Stimulated activated CD4-positive, alpha-beta T cell treated with anti-CD3 and anti-CD28 coated beads, TNF-alpha, amount 100 ng/mL, for 24 hours (primary cell): ENCODE measurements around the gene ABCD1.
"Not testable (repeated sequence)": the region's sequence is repeated elsewhere in the genome, so short reads cannot be mapped to it uniquely, and the experiment has no call there.

ENCODE experiments used
- DNase-seq, 3 experiments: peaks; one replicate each; pipeline ENCODE4 v3.0.0-alpha.2; 2020; ENCODE audit warnings: low read depth in 3 of 3

ABCD1 gene

GRCh38 chrX:153709726-153710674, 14.7 kb upstream of the ABCD1 start:
- DNase-seq = no peak

- DNase-seq = no peak
Measured at GRCh38 chrX:153714256-153714655, 10.4 kb upstream of the ABCD1 start.

- no peak for DNase-seq
Measured at GRCh38 chrX:153717445-153717844, 7.2 kb upstream of the ABCD1 start.

- no peak for DNase-seq
Measured at GRCh38 chrX:153719238-153719637, 5.4 kb upstream of the ABCD1 start.

GRCh38 chrX:153719701-153720100, 5.0 kb upstream of the ABCD1 start:
- DNase-seq = no peak

- DNase-seq = no peak
Measured at GRCh38 chrX:153722704-153723350, 1.8 kb upstream of the ABCD1 start.

GRCh38 chrX:153723351-153724251, 1.1 kb upstream of the ABCD1 start:
- peak in 2 of 3 experiments; percentile 39 to 68 for DNase-seq

- no peak for DNase-seq
Measured at GRCh38 chrX:153725039-153725831, 579 bp downstream of the ABCD1 start.

GRCh38 chrX:153725832-153726285, 1.2 kb downstream of the ABCD1 start:
- no peak for DNase-seq

GRCh38 chrX:153726286-153727122, 1.8 kb downstream of the ABCD1 start:
- DNase-seq = no peak

- DNase-seq = no peak
Measured at GRCh38 chrX:153727123-153727931, 2.7 kb downstream of the ABCD1 start.

GRCh38 chrX:153728095-153728494, 3.4 kb downstream of the ABCD1 start:
- DNase-seq = no peak

GRCh38 chrX:153728951-153729631, 4.4 kb downstream of the ABCD1 start:
- no peak for DNase-seq

- DNase-seq = not testable (repeated sequence)
Measured at GRCh38 chrX:153730115-153730514, 5.5 kb downstream of the ABCD1 start.

GRCh38 chrX:153731117-153731844, 6.6 kb downstream of the ABCD1 start:
- DNase-seq = no peak

GRCh38 chrX:153731845-153732215, 7.2 kb downstream of the ABCD1 start:
- DNase-seq = no peak

- DNase-seq = no peak
Measured at GRCh38 chrX:153732401-153732800, 7.7 kb downstream of the ABCD1 start.

GRCh38 chrX:153733651-153734240, 9.1 kb downstream of the ABCD1 start:
- DNase-seq = no peak
